Inflammatory macrophage treated with lipopolysaccharide for 4 hours (primary cell): Measurements from ENCODE around the gene ARHGAP33.
"Not testable (repeated sequence)": the region's sequence is repeated elsewhere in the genome, so short reads cannot be mapped to it uniquely, and the experiment has no call there.

Source experiments
- DNase-seq: peaks from one replicate; pipeline ENCODE4 v3.0.0-alpha.2; 2020

ARHGAP33 gene

DNA sequence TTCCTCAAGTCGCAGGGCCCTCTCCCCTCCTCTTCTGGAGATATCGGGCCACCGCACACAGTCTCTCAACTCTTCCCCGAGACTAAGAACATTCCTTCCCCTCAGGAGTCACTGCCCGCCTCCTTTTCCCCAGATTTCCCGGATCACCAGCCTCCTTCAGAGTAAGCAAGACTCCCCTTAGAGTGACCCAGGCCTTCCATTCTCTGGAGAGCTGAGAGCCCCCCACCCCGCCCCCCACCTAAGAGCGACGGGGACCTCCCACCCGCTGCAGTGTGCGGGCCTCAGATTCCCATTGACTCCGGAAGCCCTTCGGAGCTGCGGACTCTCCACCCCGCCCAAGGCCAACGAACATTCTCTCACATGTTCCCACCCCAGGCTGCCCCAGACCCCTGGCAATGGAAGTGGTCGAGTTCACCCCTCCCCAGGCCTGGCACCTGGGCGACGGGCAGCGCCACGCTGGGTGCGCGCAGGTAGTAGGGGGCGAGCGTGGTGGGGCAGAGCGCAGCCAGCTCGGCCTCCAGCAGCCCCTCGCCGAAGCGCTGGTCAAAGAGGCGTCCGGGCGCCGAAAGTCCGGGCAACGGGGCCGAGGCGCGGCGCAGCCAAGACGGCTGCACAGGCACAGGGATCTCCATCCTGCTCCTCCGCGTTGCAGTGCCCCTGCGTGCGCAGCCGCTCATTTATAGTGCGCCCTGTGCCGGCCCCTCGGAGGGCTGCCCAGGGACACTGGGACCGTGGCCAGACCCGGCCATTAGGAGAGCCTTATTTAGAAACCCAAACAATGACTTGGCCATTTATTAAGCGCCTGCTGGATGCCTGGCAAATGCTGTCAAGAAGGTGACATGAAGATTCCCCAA, 18.8 kb upstream of the ARHGAP33 start, which contains the start of gene HSPB6:
TSS of gene HSPB6 (minus strand) at position 653 of the 854 bp plus-strand sequence. CDS start at position 632, 21 bp downstream.
- no peak for DNase-seq

DNA sequence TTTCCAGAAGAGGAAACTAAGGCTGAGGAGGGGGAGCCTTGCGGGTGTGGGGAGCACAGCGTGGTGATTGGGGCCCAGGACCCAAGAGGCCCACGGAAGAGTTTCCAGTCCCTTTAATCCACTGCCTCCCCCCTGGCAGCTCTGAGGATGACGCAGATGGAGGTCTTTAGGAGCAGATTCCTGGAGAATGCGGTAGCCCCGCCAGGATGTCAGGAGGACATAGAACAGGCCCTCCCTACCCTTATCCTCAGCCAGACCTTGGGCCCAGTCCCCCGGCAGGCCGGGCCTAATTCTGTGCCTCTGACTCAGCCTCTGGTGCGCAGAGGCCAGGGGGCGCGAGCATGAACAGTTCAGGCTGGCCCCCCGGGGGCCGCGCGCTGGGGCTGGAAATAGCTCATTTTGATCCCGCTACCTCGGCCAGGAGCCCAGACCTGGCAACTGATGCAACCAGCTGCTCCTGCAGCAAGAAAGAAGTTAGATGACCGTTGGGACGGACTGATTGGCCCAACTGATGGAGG, 18.1 kb upstream of the ARHGAP33 start:
- DNase-seq, result no peak

DNA sequence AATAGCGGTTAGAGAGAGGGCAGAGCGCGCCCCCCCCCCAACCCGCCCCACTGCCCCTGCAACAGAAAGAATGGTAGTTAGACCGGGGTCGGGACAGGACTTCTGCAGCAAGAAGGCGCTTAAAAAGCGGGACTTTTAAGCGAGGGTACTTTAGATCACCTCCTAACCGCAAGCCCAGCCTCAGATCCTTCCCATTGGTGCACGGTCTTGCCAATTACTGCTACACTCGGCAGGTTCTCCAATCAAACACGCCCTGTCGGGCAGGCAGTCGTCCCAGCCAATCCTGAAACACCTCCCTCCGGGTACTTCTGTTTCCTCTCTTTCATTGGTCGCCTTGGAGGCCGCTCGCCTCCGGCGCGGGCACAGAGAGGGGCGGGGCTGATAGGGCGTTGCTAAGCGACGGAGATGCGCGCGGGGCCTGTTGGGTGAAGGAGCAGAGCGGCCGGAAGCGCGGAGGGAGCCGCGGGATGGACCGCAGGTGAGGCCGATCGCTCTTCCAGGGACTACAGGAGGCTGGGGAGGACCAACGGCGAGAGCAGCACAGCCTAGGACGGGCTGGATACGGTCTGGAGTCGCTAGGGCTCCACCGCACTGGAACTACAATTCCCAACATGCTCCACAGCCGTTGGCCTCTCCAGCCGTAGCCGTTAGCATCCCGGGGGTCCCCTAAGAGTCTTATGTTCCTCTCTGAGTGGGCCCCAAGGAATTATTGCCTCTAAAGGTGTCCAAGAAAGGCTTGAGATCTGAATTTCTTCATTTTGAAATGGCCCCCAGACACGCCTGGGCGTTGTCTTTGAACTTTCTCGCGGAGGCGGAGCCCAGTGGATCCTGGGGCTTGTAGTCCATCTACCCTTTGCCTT, 17.4 kb upstream of the ARHGAP33 start, which contains the start of gene PROSER3:
TSS of gene PROSER3 (plus strand) at position 428 of the 860 bp plus-strand sequence. CDS start at position 468, 40 bp downstream.
- peak; percentile 99 for DNase-seq

DNA sequence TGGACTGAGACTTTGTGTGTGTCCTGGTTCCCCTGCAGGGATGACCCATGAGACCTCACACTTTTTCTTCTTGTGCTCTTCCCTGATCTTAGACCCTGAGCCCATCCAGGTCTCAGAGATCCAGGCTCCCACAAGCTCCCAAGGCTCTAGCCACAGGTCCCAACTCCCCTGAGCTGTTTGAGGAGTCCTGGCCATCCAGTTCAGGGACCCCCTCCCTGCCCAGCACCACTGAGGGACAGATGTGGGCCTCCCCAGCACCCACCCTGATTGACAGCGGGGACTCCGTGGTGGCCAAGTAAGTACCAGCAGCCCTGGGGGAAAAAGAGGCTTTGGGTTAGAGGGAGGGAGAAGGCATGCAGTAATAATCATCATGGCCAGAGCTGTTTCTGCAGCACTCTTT, 15.7 kb upstream of the ARHGAP33 start:
- no peak for DNase-seq

DNA sequence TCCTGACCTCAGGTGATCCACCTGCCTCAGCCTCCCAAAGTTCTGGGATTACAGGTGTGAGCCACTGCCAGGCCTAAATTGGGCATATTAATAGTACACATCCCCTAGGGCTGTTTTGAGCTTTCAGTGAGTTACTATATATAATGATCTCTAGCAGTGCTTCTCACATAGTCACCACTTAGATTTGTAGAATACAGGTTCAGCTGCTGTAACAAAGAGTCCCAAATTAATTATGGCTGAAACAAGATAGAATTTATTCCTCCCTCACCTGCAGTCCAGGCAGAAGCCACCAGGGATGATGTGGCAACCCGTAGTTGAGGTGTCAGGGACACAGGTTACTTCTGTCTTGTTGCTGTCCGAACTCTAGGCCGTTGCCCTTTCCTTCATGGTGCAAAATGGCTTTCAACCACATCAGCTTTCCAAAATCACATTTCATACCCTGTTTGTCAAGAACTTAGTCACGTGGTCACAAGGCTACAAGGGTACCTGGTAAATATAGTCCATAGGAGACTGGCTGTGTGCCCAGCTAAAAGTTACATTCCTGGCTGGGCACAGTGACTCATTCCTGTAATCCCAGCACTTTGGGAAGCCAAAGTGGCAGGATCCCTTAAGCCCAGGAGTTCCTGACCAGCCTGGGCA, 14.5 kb upstream of the ARHGAP33 start:
- DNase-seq, result no peak

DNA sequence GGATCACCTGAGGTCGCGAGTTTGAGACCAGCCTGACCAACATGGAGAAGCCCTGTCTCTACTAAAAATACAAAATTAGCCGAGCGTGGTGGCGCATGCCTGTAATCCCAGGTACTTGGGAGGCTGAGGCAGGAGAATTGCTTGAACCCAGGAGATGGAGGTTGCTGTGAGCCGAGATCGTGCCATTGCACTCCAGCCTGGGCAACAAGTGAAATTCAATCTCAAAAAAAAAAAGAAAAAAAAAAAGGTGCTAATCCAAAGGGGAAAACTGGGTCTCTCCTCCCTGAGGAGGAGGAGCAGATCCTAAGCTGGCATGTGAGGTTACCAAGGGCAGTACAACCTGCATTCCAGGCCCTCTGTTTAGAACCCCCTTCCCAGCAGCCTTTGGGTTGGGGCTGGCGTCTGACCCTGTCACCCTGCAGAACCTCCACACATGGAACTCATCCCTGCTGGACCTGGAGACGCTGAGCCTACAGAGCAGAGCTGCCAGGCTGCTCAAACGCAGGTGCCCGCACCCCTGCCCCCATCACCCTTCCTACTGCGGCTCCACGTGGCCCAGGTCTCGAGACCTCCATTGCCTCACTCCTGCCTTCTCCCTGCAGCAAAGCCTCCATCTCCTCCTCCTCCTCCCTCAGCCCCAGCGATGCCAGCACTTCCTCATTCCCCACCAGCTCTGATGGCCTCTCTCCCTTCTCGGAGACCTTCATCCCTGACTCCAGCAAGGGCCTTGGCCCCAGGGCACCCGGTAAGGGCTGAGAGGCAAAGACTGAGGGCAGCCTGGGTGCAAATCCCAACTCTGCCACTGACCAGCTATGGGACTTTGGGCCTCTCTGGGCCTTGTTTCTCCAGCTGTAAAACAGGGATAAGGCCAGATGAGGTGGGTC, 10.7 kb upstream of the ARHGAP33 start:
- DNase-seq, result no peak

DNA sequence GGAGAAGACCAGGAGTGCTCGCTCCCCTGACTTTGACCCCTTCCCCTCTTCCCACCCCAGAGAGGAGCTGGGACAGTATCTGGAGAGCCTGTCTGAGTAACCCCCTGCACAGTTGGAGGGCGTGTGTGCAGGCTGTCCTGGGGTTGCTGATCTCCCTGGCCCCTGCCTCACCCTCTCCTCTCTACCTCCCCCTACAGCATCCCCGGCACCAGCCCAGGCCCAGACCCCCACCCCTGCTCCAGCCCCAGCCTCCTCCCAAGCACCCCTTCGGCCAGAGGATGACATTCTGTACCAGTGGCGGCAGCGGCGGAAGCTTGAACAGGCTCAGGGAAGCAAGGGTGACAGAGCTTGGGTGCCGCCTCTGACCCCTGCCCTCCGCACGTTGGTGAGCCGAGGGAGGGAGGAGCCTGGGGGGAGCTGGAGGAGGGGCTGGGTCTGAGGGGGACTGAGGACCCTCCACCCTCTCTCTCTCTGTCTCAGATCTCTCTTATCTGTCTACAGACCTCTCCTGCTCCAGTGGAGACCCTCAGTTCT, 8.7 kb upstream of the ARHGAP33 start:
- no peak for DNase-seq

DNA sequence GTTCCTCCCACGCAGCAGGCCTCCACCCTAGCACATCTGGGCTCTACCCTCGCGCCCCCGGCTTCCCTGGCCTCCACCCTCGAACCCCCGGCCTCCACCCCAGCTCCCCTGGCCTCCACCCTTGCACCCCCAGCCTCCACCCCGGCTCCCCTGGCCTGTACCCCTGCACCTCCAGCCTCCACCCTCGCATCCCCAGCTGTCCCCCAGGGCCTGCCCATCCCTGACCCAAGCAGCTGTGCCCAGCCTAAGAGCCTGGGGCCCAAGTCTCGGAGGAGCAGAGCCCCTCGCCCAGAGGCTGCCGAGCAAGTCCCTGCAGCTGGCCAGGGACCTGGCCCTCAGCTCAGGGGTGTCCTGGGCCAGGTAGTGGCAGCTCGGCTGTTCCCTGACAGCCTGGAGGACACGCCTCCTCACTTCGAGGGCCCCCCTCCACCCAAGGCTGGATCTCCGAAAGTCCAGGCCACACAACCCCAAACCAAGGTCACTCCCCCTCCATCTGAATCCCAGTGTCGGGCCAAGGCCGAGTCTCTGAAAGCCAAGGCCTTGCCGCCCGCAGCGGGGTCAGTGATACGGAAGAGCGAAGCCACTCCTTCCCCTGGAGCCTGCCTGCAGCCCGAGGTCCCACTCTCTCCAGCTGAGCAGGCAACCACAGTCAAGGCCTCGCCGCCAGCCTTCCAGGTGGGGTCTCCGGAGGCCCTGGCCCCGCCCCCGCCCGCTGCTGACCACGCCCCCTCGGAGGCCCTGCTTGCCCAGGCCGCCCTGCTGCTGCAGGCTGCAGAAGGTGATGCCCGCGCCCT, 7.9 kb upstream of the ARHGAP33 start:
- DNase-seq, result no peak

DNA sequence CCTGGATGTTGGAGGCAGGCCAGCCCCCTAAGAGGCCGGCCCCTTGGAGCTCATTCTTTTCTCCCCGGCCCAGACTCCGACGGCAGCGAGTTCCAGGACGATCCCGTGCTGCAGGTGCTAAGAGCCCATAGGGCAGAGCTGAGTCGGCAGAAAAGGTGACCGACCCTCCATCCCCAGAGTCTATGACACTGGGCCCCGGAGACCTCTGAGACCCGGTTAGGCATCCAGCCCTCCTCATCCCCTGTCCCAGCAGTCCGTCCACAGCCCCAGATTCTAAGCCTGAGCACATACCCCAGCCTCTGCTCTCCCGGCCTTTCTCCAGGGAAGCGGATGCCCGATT, 7.3 kb upstream of the ARHGAP33 start:
- no peak for DNase-seq

DNA sequence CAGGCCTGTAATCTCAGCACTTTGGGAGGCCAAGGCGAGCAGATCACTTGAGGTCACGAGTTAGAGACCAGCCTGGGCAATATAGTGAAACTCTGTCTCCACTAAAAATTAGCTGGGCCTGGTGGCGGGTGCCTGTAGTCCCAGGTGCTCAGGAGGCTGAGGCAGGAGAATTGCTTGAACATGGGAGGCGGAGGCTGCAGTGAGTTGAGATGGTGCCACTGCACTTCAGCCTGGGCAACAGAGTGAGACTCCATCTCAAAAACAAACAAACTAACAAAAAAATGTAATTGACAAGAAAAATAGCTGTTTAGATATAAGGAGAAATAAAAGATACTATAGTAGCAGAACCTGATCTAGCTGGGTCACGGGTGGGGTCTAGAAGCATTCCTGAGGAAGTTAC, 3.0 kb upstream of the ARHGAP33 start:
- not testable (repeated sequence) for DNase-seq

DNA sequence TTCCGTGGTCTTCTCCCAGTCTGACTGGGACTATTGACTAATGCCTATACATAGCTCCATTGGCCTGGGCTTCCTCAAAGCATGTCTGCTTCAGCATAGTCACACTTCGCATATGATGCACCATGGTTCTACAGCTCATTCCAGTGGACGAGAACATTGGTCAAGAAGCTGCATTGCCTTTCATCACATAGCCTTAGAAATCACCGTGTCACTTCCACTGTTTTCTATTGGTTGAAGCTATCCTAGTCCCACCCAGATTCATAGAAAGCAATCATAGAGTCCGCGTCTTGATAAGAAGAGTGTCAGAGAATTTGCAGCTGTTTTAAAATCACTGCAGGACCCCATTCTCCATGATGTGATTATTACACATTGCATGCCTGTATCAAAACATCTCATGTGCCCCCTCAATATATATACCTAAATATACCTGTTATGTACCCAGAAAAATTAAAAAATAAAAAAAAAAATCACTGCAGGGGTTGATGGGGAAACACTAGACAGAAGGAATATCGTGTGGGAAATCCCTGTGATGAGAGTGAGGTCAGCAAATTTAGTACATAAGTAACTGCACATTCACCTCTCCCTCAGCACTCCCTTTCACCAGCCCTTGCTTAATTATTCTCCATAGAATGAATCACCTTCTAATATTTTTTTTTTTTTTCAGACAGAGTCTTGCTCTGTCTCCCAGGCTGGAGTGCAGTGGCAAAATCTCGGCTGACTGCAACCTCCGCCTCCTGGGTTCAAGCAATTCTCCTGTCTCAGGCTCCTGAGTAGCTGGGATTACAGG, 2.2 kb upstream of the ARHGAP33 start:
- peak; percentile 42 for DNase-seq

DNA sequence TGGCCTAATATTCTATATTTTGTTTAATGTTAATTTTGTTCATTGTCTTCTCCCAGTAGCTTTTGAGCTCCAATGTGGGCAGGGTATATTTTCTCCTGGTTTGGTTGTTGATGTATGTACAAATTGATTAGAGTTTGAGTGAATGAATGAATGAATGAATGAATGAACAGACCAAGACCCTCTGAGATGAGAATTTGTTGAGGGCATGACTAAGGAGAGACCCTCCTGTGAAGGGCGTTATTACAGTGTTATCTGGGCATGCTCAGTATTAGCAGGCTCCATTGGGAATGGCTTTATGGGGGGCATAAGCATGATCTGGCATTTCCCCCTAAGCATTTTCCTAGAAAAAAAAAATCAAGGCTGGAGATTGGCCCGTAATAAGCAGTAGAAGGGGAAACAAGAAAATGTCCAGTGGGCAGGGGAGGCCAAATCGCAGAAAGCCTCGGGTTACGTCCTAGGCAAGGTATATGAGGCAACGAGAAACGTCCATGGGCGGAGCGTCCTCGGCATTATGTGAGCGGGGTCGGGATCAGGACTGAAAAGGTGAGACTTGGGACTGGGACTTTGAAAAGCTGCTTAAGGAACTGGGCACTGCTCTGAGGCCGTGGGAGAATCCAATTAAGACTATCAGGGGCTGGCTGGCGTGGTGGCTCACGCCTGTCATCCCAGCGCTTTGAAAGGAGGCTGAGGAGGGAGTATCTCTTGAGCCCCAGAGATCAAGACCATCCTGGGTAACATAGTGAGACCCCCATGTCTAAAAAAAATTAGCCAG, 904 bp upstream of the ARHGAP33 start:
- no peak for DNase-seq

DNA sequence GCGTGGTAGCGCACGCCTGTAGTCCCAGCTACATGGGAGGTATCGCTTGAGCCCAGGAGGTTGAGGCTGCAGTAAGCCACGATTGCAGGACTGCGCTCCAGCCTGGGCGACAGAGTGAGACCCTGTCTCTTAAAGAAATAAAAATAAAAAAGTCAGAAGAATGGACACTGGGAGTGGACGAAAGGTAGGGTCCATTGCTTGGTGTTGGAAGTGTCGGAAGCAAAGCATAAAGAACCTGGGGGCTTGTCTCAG, 392 bp upstream of the ARHGAP33 start:
- DNase-seq, result no peak

DNA sequence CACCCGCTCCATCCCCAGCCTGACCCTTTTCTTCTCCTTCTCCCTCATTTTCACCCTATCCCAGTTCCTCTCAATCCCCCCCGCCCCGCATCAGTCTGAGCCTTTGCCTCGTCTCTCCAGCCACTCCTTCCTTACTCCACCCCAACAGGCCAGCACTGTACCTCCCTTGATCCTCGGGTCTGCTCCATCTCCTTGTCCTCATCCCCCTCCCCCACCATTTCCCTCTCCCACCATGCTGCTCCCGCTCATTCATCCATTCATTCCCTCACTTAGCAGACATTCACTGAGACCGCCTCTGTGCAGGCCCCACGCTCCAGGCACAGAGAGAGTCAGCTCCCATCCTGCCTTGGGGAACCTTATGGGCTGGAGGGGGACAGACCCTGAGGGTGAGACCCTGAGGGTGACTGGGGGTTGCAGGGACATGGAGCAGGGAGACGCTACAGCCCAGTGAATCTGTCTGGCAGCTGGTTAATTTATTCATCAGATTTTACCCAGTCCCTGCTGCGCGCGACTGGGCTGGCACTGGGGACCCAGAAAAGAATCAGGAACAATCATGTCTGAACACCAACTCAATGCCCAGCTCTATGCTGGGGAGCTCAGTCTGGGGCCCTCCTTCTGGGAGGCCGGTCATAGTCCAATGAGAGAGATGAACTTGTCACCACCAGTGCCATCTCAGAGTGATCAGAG, 881 bp downstream of the ARHGAP33 start:
- DNase-seq, result no peak

DNA sequence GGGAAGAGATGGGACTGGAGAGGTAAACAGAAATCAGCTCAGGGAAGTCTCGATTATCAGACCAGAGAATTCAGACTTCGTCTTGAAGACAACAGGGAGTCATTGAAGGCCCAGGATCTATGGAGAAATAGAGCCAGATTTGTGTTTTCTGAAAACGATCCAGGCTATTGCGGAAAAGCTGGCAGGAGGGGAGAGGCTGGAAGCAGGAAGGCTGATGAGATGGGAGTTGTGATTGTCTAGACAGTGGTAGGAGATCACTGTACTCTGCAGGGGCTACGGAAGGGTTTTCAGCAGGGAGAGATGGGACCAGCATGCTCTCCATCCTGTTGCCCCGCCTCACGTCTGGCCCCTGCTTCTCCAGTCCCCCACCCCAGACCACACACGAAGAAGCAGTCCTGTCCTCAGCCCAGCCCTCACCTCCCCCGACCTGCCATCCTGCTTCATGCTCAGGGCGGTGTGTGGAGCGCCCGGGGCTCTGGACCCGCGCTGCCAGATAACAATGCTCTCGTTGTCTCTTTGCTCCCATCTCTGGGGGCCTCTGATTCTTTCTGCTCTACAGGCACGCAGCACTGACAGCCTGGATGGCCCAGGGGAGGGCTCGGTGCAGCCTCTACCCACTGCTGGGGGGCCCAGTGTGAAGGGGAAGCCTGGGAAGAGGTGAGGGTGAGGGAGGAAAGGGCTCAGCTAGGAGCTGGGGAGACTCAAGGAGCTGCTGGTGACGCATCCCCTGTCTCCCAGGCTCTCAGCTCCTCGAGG, 1.9 kb downstream of the ARHGAP33 start:
- no peak for DNase-seq

DNA sequence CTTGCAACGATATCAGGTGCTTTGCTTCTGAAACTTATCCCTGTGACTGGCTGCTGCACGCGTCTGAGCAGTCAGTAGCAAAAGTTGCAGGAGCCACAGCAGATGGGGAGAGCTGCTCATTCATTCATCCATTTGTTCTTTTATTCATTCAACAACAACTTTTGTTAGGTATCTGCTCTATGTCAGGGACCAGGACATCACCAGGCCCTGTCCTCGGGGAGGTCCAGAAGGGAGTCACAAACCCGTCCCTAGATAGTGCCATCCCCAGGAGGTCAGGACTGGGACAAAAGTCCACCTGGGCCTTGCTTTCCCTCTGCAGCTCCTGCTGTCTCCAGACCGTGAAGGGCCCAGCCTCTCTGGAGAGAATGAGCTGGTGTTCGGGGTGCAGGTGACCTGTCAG, 2.6 kb downstream of the ARHGAP33 start:
- DNase-seq, result no peak

DNA sequence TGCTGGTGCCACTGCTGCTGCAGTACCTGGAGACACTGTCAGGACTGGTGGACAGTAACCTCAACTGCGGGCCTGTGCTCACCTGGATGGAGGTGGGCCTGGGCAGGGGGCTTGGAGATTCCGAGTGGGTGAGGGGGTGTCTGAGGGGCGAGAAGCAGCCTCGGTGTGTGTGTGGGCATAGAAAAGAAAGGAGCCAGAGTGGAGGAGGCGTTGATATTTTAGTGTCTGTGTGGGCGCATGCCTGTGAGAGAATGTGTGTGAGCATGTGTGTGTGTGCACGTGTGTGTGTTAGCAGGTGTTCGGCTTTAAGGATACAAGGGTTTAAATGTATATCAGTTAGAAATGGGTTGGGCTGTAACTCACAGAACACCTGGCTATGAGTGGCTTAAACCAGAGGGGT, 3.7 kb downstream of the ARHGAP33 start:
- no peak for DNase-seq

DNA sequence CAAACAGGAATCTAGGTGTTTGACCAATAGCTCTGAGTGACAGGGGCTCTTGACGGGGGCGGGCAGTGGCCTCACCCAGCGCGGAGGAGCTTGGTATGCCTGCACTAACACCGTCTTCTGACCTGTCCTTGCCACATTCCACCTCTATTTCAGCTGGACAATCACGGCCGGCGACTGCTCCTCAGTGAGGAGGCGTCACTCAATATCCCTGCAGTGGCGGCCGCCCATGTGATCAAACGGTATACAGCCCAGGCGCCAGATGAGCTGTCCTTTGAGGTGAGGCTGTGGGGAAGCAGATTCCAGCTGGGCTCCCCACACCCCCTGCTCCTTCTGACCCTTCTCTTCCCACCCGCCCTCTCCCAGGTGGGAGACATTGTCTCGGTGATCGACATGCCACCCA, 4.7 kb downstream of the ARHGAP33 start:
- no peak for DNase-seq
